ENCODE data around the gene RNF144A. TPM values are rescaled to one million over a fixed set of nuclear protein-coding genes. Genes with fewer than 3 reads are reported as not detected.

RNF144A gene
- total and polyA plus RNA-seq, 11 donors: 3.5 to 27.2 (median 11.9) TPM

- Histone ChIP-seq H3K27ac (peak overlapping the region in 6 of 12 donors; percentile 8 to 45 (median 22)), H3K4me1 (peaks cover 0 to 41% (median 12%) of the 10 kb centered on the region in 12 donors), H3K4me3 (no peak overlapping the region), H3K9me3 (no peaks in the 10 kb centered on the region), H3K36me3 (peaks cover 0 to 12% (median 0%) of the 10 kb centered on the region in 9 donors), H3K27me3 (no peaks in the 10 kb centered on the region)
- 68 to 80% (median 72%) methylated on average over 6 of the region's 6 CpGs for WGBS, 4 donors
- TF ChIP-seq POLR2A (IDR thresholded peaks at IDR 0.05) (no peak), CTCF (IDR thresholded peaks at IDR 0.05) (no peak)
- DNase-seq: no peak
- intact Hi-C loops (cut with DNase I): no loop called here
- ATAC-seq: peak in 3 of 4 donors; percentile 18 to 54 (median 25)
Measured at GRCh38 chr2:6947929-6948676, 30.9 kb downstream of the RNF144A start.

- H3K27ac ChIP-seq: peak overlapping the region in 7 of 12 donors; percentile 4 to 45 (median 16)
- WGBS, 4 donors: 88 to 93% (median 91%) methylated on average over 6 of the region's 6 CpGs
Measured at GRCh38 chr2:6948677-6949351, 31.6 kb downstream of the RNF144A start.

GRCh38 chr2:6951046-6951445 is 33.8 kb downstream of the RNF144A start:
- intact Hi-C loops (cut with DNase I): no loop called here
- H3K27ac ChIP-seq: peak overlapping the region in 1 of 12 donors; percentile 19
- ATAC-seq: no peak

More at GRCh38 chr2:6948677-6949351, 31.6 kb downstream of the RNF144A start:
- intact Hi-C loops (cut with DNase I): no loop called here
- ATAC-seq (no peak), DNase-seq (no peak)
- Histone ChIP-seq H3K9me3 (no peaks in the 10 kb centered on the region), H3K4me1 (peaks cover 0 to 36% (median 12%) of the 10 kb centered on the region in 12 donors), H3K4me3 (no peak overlapping the region), H3K36me3 (peaks cover 0 to 5% (median 0%) of the 10 kb centered on the region in 9 donors), H3K27me3 (no peaks in the 10 kb centered on the region)
- TF ChIP-seq POLR2A (IDR thresholded peaks at IDR 0.05): no peak
- TF ChIP-seq CTCF (IDR thresholded peaks at IDR 0.05): no peak

More at GRCh38 chr2:6951046-6951445, 33.8 kb downstream of the RNF144A start:
- Histone ChIP-seq H3K9me3 (no peaks in the 10 kb centered on the region), H3K36me3 (no peaks in the 10 kb centered on the region), H3K27me3 (no peaks in the 10 kb centered on the region), H3K4me3 (no peak overlapping the region), H3K4me1 (peaks cover 0 to 38% (median 22%) of the 10 kb centered on the region in 12 donors)
- TF ChIP-seq POLR2A (IDR thresholded peaks at IDR 0.05): no peak
- TF ChIP-seq CTCF (IDR thresholded peaks at IDR 0.05): no peak
- 64 to 72% (median 71%) methylated on average over 1 of the region's 1 CpG for WGBS, 4 donors
- no peak for DNase-seq
